HEK293 (cell line): ENCODE data around the gene SKI.

Source experiments
- GFI1B ChIP-seq: fragments of 450-650 bp; formaldehyde crosslinking; IDR thresholded peaks from 2 replicates; pipeline ENCODE4 v1.5.1; 2016; ENCODE audit warnings: missing biosample characterization, missing genetic modification characterization
- GLI2 ChIP-seq: fragments of 450-650 bp; formaldehyde crosslinking; IDR thresholded peaks from 2 replicates; pipeline ENCODE4; 2017; ENCODE audit warnings: missing biosample characterization, missing genetic modification characterization, low read depth, borderline replicate concordance
- HOXD13 ChIP-seq: sonication (generic); formaldehyde crosslinking; IDR thresholded peaks from 2 replicates; pipeline ENCODE4 v1.8.0; 2022; ENCODE audit warnings: missing genetic modification reagents, borderline replicate concordance
- MZF1 ChIP-seq: fragments of 450-650 bp; formaldehyde crosslinking; IDR thresholded peaks from 2 replicates; pipeline ENCODE4 v1.5.1; 2017; ENCODE audit warnings: missing biosample characterization, missing genetic modification characterization, borderline replicate concordance
- OVOL3 ChIP-seq: fragments of 450-650 bp; formaldehyde crosslinking; IDR thresholded peaks from 2 replicates; pipeline ENCODE4 v1.5.1; 2016; ENCODE audit warnings: missing biosample characterization, missing genetic modification characterization
- PRDM10 ChIP-seq: fragments of 450-650 bp; formaldehyde crosslinking; IDR thresholded peaks from 2 replicates; pipeline ENCODE4 v1.5.1; 2016; ENCODE audit warnings: missing biosample characterization, missing genetic modification characterization
- RBAK ChIP-seq: fragments of 450-650 bp; formaldehyde crosslinking; IDR thresholded peaks from 2 replicates; pipeline ENCODE4 v1.5.1; 2016; ENCODE audit warnings: missing biosample characterization, missing genetic modification characterization
- SCRT2 ChIP-seq: fragments of 450-650 bp; formaldehyde crosslinking; IDR thresholded peaks from 2 replicates; pipeline ENCODE4 v1.5.1; 2016; ENCODE audit warnings: missing biosample characterization, missing genetic modification characterization
- SETDB1 ChIP-seq: IDR thresholded peaks from one replicate; pipeline ENCODE4 v1.6.1; 2017; ENCODE audit warnings: mild to moderate bottlenecking, low read length, moderate library complexity, mixed read lengths; ENCODE audit not compliant: insufficient read length
- SP2 ChIP-seq: fragments of 450-650 bp; formaldehyde crosslinking; IDR thresholded peaks from 2 replicates; pipeline ENCODE4 v1.5.1; 2016; ENCODE audit warnings: missing biosample characterization, missing genetic modification characterization
- WT1 ChIP-seq: fragments of 450-650 bp; formaldehyde crosslinking; IDR thresholded peaks from 2 replicates; pipeline ENCODE4 v1.5.1; 2016; ENCODE audit warnings: missing biosample characterization, missing genetic modification characterization
- ZEB2 ChIP-seq: fragments of 450-650 bp; formaldehyde crosslinking; IDR thresholded peaks from 2 replicates; pipeline ENCODE4 v1.5.1; 2016; ENCODE audit warnings: missing biosample characterization, missing genetic modification characterization
- ZFHX2 ChIP-seq: fragments of 450-650 bp; formaldehyde crosslinking; conservative IDR thresholded peaks from 2 replicates; pipeline ENCODE4 v1.5.1; 2016; ENCODE audit warnings: missing biosample characterization, missing genetic modification characterization
- ZFP41 ChIP-seq: fragments of 450-650 bp; formaldehyde crosslinking; IDR thresholded peaks from 2 replicates; pipeline ENCODE4 v1.5.1; 2016; ENCODE audit warnings: missing biosample characterization, missing genetic modification characterization, borderline replicate concordance
- ZIC2 ChIP-seq: fragments of 450-650 bp; formaldehyde crosslinking; IDR thresholded peaks from 2 replicates; pipeline ENCODE4 v1.5.1; 2016; ENCODE audit warnings: missing biosample characterization, missing genetic modification characterization
- ZNF121 ChIP-seq: fragments of 450-650 bp; formaldehyde crosslinking; IDR thresholded peaks from 2 replicates; pipeline ENCODE4 v1.5.1; 2016; ENCODE audit warnings: missing biosample characterization, missing genetic modification characterization
- ZNF132 ChIP-seq: fragments of 450-650 bp; formaldehyde crosslinking; IDR thresholded peaks from 2 replicates; pipeline ENCODE4 v1.5.1; 2017; ENCODE audit warnings: missing biosample characterization, missing genetic modification characterization, borderline replicate concordance
- ZNF174 ChIP-seq: fragments of 450-650 bp; formaldehyde crosslinking; IDR thresholded peaks from 2 replicates; pipeline ENCODE4 v1.5.0; 2017; ENCODE audit warnings: missing biosample characterization, mild to moderate bottlenecking, missing genetic modification characterization
- ZNF302 ChIP-seq: fragments of 450-650 bp; formaldehyde crosslinking; IDR thresholded peaks from 2 replicates; pipeline ENCODE4 v1.5.1; 2016; ENCODE audit warnings: missing biosample characterization, missing genetic modification characterization, low read depth
- ZNF394 ChIP-seq: fragments of 450-650 bp; formaldehyde crosslinking; IDR thresholded peaks from 2 replicates; pipeline ENCODE4 v1.5.1; 2016; ENCODE audit warnings: missing biosample characterization, missing genetic modification characterization, mild to moderate bottlenecking, moderate library complexity, borderline replicate concordance
- ZNF423 ChIP-seq: fragments of 450-650 bp; formaldehyde crosslinking; IDR thresholded peaks from 2 replicates; pipeline ENCODE4 v1.5.1; 2016; ENCODE audit warnings: missing biosample characterization, missing genetic modification characterization
- ZNF473 ChIP-seq: fragments of 450-650 bp; formaldehyde crosslinking; IDR thresholded peaks from 2 replicates; pipeline ENCODE4 v1.5.1; 2017; ENCODE audit warnings: missing biosample characterization, missing genetic modification characterization
- ZNF585B ChIP-seq: fragments of 450-650 bp; formaldehyde crosslinking; IDR thresholded peaks from 2 replicates; pipeline ENCODE4 v1.5.1; 2016; ENCODE audit warnings: missing biosample characterization, missing genetic modification characterization
- ZNF623 ChIP-seq: fragments of 450-650 bp; formaldehyde crosslinking; IDR thresholded peaks from 2 replicates; pipeline ENCODE4 v1.5.1; 2016; ENCODE audit warnings: missing biosample characterization, missing genetic modification characterization
- ZNF654 ChIP-seq: fragments of 450-650 bp; formaldehyde crosslinking; IDR thresholded peaks from 2 replicates; pipeline ENCODE4 v1.5.1; 2016; ENCODE audit warnings: low read depth, missing biosample characterization, missing genetic modification characterization
- ZNF664 ChIP-seq: fragments of 450-650 bp; formaldehyde crosslinking; IDR thresholded peaks from 2 replicates; pipeline ENCODE4 v1.5.1; 2016; ENCODE audit warnings: missing biosample characterization, missing genetic modification characterization
- ZNF670 ChIP-seq: fragments of 450-650 bp; formaldehyde crosslinking; IDR thresholded peaks from 2 replicates; pipeline ENCODE4 v1.5.1; 2016; ENCODE audit warnings: missing biosample characterization, missing genetic modification characterization, low read depth
- ZNF692 ChIP-seq: fragments of 450-650 bp; formaldehyde crosslinking; IDR thresholded peaks from 2 replicates; pipeline ENCODE4 v1.5.1; 2016; ENCODE audit warnings: missing biosample characterization, missing genetic modification characterization
- ZNF747 ChIP-seq: fragments of 450-650 bp; formaldehyde crosslinking; IDR thresholded peaks from 2 replicates; pipeline ENCODE4 v1.5.1; 2016; ENCODE audit warnings: missing biosample characterization, missing genetic modification characterization
- ZNF830 ChIP-seq: fragments of 450-650 bp; IDR thresholded peaks from 2 replicates; pipeline ENCODE4 v1.5.0; 2018; ENCODE audit warnings: missing biosample characterization, missing genetic modification characterization, low read depth, mild to moderate bottlenecking, moderate library complexity
- ZSCAN16 ChIP-seq: fragments of 450-650 bp; formaldehyde crosslinking; IDR thresholded peaks from 2 replicates; pipeline ENCODE4 v1.5.1; 2016; ENCODE audit warnings: missing biosample characterization, missing genetic modification characterization
- ZSCAN18 ChIP-seq: fragments of 450-650 bp; formaldehyde crosslinking; IDR thresholded peaks from 2 replicates; pipeline ENCODE4 v1.5.1; 2016; ENCODE audit warnings: missing biosample characterization, missing genetic modification characterization
- ZSCAN30 ChIP-seq: fragments of 450-650 bp; IDR thresholded peaks from 2 replicates; pipeline ENCODE4 v1.5.1; 2018; ENCODE audit warnings: missing biosample characterization, mild to moderate bottlenecking, missing genetic modification characterization, moderate library complexity
- ZXDB ChIP-seq: fragments of 450-650 bp; formaldehyde crosslinking; IDR thresholded peaks from 2 replicates; pipeline ENCODE4 v1.5.1; 2016; ENCODE audit warnings: missing biosample characterization, missing genetic modification characterization

The SKI gene

GRCh38 chr1:2236695-2237677 is 8.9 kb downstream of the SKI start (continued):
- TF ChIP-seq PRDM10 (no peak), HOXD13 (CRISPR knock-in tag) (no peak), ZSCAN30 (tag by site-specific recombination) (no peak), ZNF623 (tag by site-specific recombination) (no peak), GLI2 (tag by site-specific recombination) (no peak), SETDB1 (no peak), ZSCAN18 (tag by site-specific recombination) (no peak), SCRT2 (tag by site-specific recombination) (no peak), ZFHX2 (tag by site-specific recombination) (peak; percentile 65; the same call in 1 of the 2 replicates), ZNF132 (no peak), ZNF585B (tag by site-specific recombination) (no peak), ZXDB (tag by site-specific recombination) (no peak), RBAK (tag by site-specific recombination) (no peak), ZNF302 (tag by site-specific recombination) (no peak), GFI1B (no peak), ZNF174 (tag by site-specific recombination) (no peak), MZF1 (no peak), ZNF423 (tag by site-specific recombination) (no peak), SP2 (tag by site-specific recombination) (no peak), ZNF121 (tag by site-specific recombination) (no peak), ZNF664 (tag by site-specific recombination) (no peak), WT1 (tag by site-specific recombination) (peak; percentile 72), ZNF830 (tag by site-specific recombination) (no peak), ZNF692 (tag by site-specific recombination) (no peak), ZFP41 (tag by site-specific recombination) (no peak), OVOL3 (tag by site-specific recombination) (no peak), ZNF670 (no peak), ZNF654 (no peak), ZSCAN16 (tag by site-specific recombination) (no peak), ZNF394 (peak; percentile 11; the same call in 1 of the 2 replicates), ZEB2 (no peak), ZNF747 (no peak), ZNF473 (no peak), ZIC2 (tag by site-specific recombination) (peak; percentile 96)
